ENCODE measurements around the gene PPM1E. TPM values are rescaled to one million over a fixed set of nuclear protein-coding genes. Genes with fewer than 3 reads are reported as not detected.

Gene PPM1E
- total and polyA plus RNA-seq, 2 of the 4 experiments (the other 2 are of a cell fraction) = under 0.01 to 0.05 TPM

DNA sequence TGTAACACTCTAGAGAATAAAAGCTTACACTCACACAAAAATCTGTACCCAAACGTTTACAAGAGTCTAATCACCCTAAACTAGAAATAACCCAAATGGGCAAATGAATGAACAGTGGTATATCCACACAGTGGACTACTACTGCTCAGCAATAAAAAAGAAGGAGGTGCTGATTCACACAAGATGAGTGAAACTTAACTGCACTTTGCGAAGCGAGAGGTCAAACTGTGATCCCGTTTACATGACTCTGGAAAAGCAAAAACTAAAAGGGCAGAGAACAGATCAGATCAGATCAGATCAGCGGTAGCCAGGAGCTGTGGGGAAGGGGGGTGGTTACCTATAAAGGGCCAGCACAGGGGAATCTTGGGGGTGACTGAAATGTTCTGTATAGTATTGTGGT, 237.7 kb downstream of the PPM1E start:
- Histone ChIP-seq H3K9me1 (ENCODE audit: insufficient read depth, low read length) (no peaks in the 10 kb centered on the region; the same call in 1 of the 2 replicates), H3K4me1 (ENCODE audit: control insufficient read depth, insufficient read depth, low read length) (peaks cover 11% of the 10 kb centered on the region), H3K9ac (ENCODE audit: low read depth, low read length) (no peak overlapping the region), H3K9me3 (ENCODE audit: control insufficient read depth, insufficient read depth, low read length) (no peaks in the 10 kb centered on the region), H2BK20ac (ENCODE audit: low read depth, low read length) (peak overlapping the region; percentile 72; the same call in 1 of the 2 replicates), H2AFZ (replicated peaks; ENCODE audit: low read length, poor library complexity) (no peak overlapping the region), H3K79me1 (ENCODE audit: low read depth in 1 of 2, low read length in 2 of 2) (peaks cover 0 to 6% of the 10 kb centered on the region in 2 experiments; a peak in 1 of 4 replicates), H4K5ac (ENCODE audit: low read depth, low read length) (no peak overlapping the region), H3K56ac (ENCODE audit: extremely low read depth, insufficient read depth, low read length) (no peak overlapping the region), H2BK5ac (ENCODE audit: low read depth, low read length, poor library complexity, severe bottlenecking) (peak overlapping the region; percentile 65), H2BK120ac (ENCODE audit: low read depth, low read length) (peak overlapping the region; percentile 62; the same call in 1 of the 2 replicates), H3K18ac (ENCODE audit: low read depth, low read length) (no peak overlapping the region; the same call in 1 of the 2 replicates), H2AK9ac (replicated peaks; ENCODE audit: low read depth, low read length, poor library complexity) (no peak overlapping the region), H2BK15ac (ENCODE audit: low read depth, low read length) (peak overlapping the region; percentile 92; the same call in 2 of the 3 replicates), H3K36me3 (ENCODE audit: control insufficient read depth, insufficient read depth, low read length) (no peaks in the 10 kb centered on the region; the same call in 1 of the 2 replicates), H3K27me3 (ENCODE audit: control insufficient read depth, insufficient read depth, low read length) (no peaks in the 10 kb centered on the region), H3K27ac (ENCODE audit: insufficient read depth, low read length) (no peak overlapping the region), H2AK5ac (ENCODE audit: low read depth, low read length) (peak overlapping the region; percentile 62; the same call in 1 of the 2 replicates), H3K14ac (replicated peaks; ENCODE audit: low read depth, low read length) (peak overlapping the region; percentile 74), H3K4me2 (ENCODE audit: low read depth, low read length) (no peak overlapping the region), H4K8ac (ENCODE audit: low read depth in 2 of 2, low read length in 2 of 2) (peak overlapping the region in 1 of 2 experiments; percentile 6; a peak in 1 of 4 replicates), H3K23ac (ENCODE audit: low read depth, low read length) (peak overlapping the region; percentile 24; the same call in 1 of the 2 replicates), H3K4me3 (ENCODE audit: insufficient read depth, low read depth, low read length) (no peak overlapping the region), H3K4ac (ENCODE audit: low read depth, low read length) (peak overlapping the region; percentile 72), H4K91ac (ENCODE audit: insufficient read depth, low read depth, low read length) (peak overlapping the region; percentile 19; the same call in 1 of the 2 replicates), H4K20me1 (ENCODE audit: insufficient read depth, low read length) (no peaks in the 10 kb centered on the region)
- TF ChIP-seq RFX5 (IDR thresholded peaks at IDR 0.05; ENCODE audit: low read depth, low read length) (no peak), BHLHE40 (IDR thresholded peaks at IDR 0.05; ENCODE audit: low read depth, low read length) (no peak), MAZ (IDR thresholded peaks at IDR 0.05; ENCODE audit: borderline replicate concordance, low read depth, low read length) (no peak), FOS (IDR thresholded peaks at IDR 0.05; ENCODE audit: low read depth, low read length) (no peak), RCOR1 (IDR thresholded peaks at IDR 0.05; ENCODE audit: insufficient replicate concordance, low read length) (no peak), SMC3 (IDR thresholded peaks at IDR 0.05; ENCODE audit: low read depth, low read length) (no peak), NFE2L2 (IDR thresholded peaks at IDR 0.05; ENCODE audit: low read depth, low read length) (no peak), MAFK (IDR thresholded peaks at IDR 0.05; ENCODE audit: low read depth, low read length) (no peak), CEBPB (IDR thresholded peaks at IDR 0.05; ENCODE audit: low read depth, low read length) (no peak), POLR2A (IDR thresholded peaks at IDR 0.05; ENCODE audit: low read depth, low read length) (no peak), CHD1 (IDR thresholded peaks at IDR 0.05; ENCODE audit: low read depth, low read length) (no peak), MXI1 (IDR thresholded peaks at IDR 0.05; ENCODE audit: borderline replicate concordance, low read depth, low read length) (no peak)
- TF ChIP-seq, protein P1, sequence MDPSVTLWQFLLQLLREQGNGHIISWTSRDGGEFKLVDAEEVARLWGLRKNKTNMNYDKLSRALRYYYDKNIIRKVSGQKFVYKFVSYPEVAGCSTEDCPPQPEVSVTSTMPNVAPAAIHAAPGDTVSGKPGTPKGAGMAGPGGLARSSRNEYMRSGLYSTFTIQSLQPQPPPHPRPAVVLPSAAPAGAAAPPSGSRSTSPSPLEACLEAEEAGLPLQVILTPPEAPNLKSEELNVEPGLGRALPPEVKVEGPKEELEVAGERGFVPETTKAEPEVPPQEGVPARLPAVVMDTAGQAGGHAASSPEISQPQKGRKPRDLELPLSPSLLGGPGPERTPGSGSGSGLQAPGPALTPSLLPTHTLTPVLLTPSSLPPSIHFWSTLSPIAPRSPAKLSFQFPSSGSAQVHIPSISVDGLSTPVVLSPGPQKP (IDR thresholded peaks at IDR 0.05; ENCODE audit: borderline replicate concordance, low read depth, low read length) = no peak
- TF ChIP-seq, protein P2, sequence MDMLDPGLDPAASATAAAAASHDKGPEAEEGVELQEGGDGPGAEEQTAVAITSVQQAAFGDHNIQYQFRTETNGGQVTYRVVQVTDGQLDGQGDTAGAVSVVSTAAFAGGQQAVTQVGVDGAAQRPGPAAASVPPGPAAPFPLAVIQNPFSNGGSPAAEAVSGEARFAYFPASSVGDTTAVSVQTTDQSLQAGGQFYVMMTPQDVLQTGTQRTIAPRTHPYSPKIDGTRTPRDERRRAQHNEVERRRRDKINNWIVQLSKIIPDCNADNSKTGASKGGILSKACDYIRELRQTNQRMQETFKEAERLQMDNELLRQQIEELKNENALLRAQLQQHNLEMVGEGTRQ (IDR thresholded peaks at IDR 0.05; ENCODE audit: low read depth, low read length) = no peak
- ChIA-PET POLR2A (ENCODE audit: unreplicated experiment) (no interaction called here), CTCF (interaction anchor here (0.6 kb wide), 1 partner anchor 283 kb away, joined by 3 read pairs; no protein-coding TSS in a partner anchor)
- dilution Hi-C loops (cut with HindIII; ENCODE audit: low sequenced_read_pairs, unreplicated experiment) (no loop called here), in situ Hi-C loops (cut with MboI; ENCODE audit: low sequenced_read_pairs) (no loop called here), intact Hi-C loops (cut with micrococcal nuclease) (no loop called here)
- DNase-seq = no peak
- ATAC-seq (ENCODE audit: low read depth) = no peak
- no TSS peak for BruUV-seq (replicated peaks)
- WGBS, 2 experiments (ENCODE audit: extremely low coverage in 2 of 2, insufficient read length in 1 of 2) = 89% methylated on average over 4 of the region's 5 CpGs; no CpG with 5 or more reads in 1 of the 2 experiments

Measured in IMR-90 (cell line).